H1 (cell line): ENCODE measurements around the gene NBPF10. TPM values are rescaled to one million over a fixed set of nuclear protein-coding genes. Genes with fewer than 3 reads are reported as not detected.
"Not testable (repeated sequence)": the region's sequence is repeated elsewhere in the genome, so short reads cannot be mapped to it uniquely, and the experiment has no call there.

Experiments
- CTCF ChIA-PET: fragments of 300-600 bp; sonication (Branson Sonifier 250); formaldehyde crosslinking; loops from one replicate; lab custom pipeline; 2021; ENCODE audit not compliant: partially characterized antibody; lab: Charles Lee
- POLR2A ChIA-PET: fragments of 300-600 bp; sonication (Branson Sonifier 250); formaldehyde crosslinking; loops from one replicate; lab custom pipeline; 2021; ENCODE audit warnings: inconsistent platforms; ENCODE audit not compliant: partially characterized antibody; lab: Charles Lee
- DNase-seq, 2 experiments: peaks; one replicate each; pipeline versions ENCODE4 v3.0.0 to v3.0.0-alpha.2; 2010 to 2022; ENCODE audit warnings: low spot score in 2 of 2, low read depth in 1 of 2, mixed read lengths in 1 of 2
- FAIRE-seq: peaks from 2 replicates; lab custom pipeline; 2011; peaks lifted over from hg19 to GRCh38; lab: Jason Lieb, UNC
- H2AFZ ChIP-seq: 2 replicates; pipeline ENCODE4 v1.8.1; 2012; ENCODE audit warnings: low read length, inconsistent platforms
- H2AK5ac ChIP-seq: 2 replicates; pipeline ENCODE4 v1.6.1; 2013; ENCODE audit warnings: low read depth, low read length
- H2BK120ac ChIP-seq: replicated peaks from 2 replicates; pipeline ENCODE3; 2013; ENCODE audit warnings: low read depth, low read length, inconsistent platforms
- H2BK12ac ChIP-seq: 2 replicates; pipeline ENCODE4 v1.6.1; 2013; ENCODE audit warnings: low read depth, low read length
- H2BK15ac ChIP-seq: 2 replicates; pipeline ENCODE4 v1.6.1; 2013; ENCODE audit warnings: low read length
- H2BK20ac ChIP-seq: 2 replicates; pipeline ENCODE4 v1.6.1; 2013; ENCODE audit warnings: low read length
- H2BK5ac ChIP-seq: 2 replicates; pipeline ENCODE4 v1.6.1; 2013; ENCODE audit warnings: low read depth, low read length
- H3K14ac ChIP-seq: 2 replicates; pipeline ENCODE4 v1.6.1; 2013; ENCODE audit warnings: inconsistent platforms; ENCODE audit not compliant: insufficient read length
- H3K18ac ChIP-seq: 2 replicates; pipeline ENCODE4 v1.6.1; 2013; ENCODE audit warnings: low read length; ENCODE audit errors: extremely low read depth
- H3K23ac ChIP-seq: 2 replicates; pipeline ENCODE4 v1.6.1; 2013; ENCODE audit warnings: inconsistent platforms; ENCODE audit not compliant: insufficient read length
- H3K23me2 ChIP-seq: 2 replicates; pipeline ENCODE4 v1.6.1; 2013; ENCODE audit warnings: low read depth, low read length
- H3K27ac ChIP-seq: 2 replicates; pipeline ENCODE4 v1.6.1; 2011; ENCODE audit warnings: low read depth, low read length, inconsistent platforms
- H3K27me3 ChIP-seq, 4 experiments: replicated peaks in 1 of 4; 1 replicate in 1 of 4; 2 replicates in 3 of 4; pipeline versions ENCODE4 v1.6.1 to v1.8.1; 2011 to 2013; ENCODE audit warnings: low read length in 3 of 4, mild to moderate bottlenecking in 3 of 4, inconsistent platforms in 2 of 4, mixed read lengths in 2 of 4, moderate library complexity in 1 of 4; ENCODE audit not compliant: control insufficient read depth in 3 of 4, insufficient read depth in 3 of 4; ENCODE audit errors: extremely low read depth in 1 of 4
- H3K36me3 ChIP-seq, 4 experiments: 2 replicates each; pipeline versions ENCODE4 v1.6.1 to v1.8.1; 2011 to 2013; ENCODE audit warnings: mild to moderate bottlenecking in 4 of 4, low read length in 3 of 4, moderate library complexity in 2 of 4, control low read depth in 1 of 4, inconsistent platforms in 1 of 4; ENCODE audit not compliant: insufficient read depth in 4 of 4, control insufficient read depth in 2 of 4
- H3K4ac ChIP-seq: replicated peaks from 2 replicates; pipeline ENCODE3; 2013; ENCODE audit warnings: low read length, low read depth, mixed read lengths, inconsistent platforms; ENCODE audit not compliant: insufficient read length
- H3K4me1 ChIP-seq, 4 experiments: replicated peaks in 1 of 4; 1 replicate in 1 of 4; 2 replicates in 3 of 4; pipeline versions ENCODE4 v1.6.1 to v1.8.1; 2011 to 2013; ENCODE audit warnings: low read length in 3 of 4, inconsistent platforms in 2 of 4, mixed read lengths in 1 of 4; ENCODE audit not compliant: insufficient read depth in 4 of 4, control insufficient read depth in 3 of 4
- H3K4me2 ChIP-seq, 2 experiments: 2 replicates each; pipeline versions ENCODE4 v1.6.1 to v1.8.1; 2011 to 2013; ENCODE audit warnings: low read depth in 2 of 2, low read length in 2 of 2, control low read depth in 1 of 2, inconsistent platforms in 1 of 2, mild to moderate bottlenecking in 1 of 2; ENCODE audit not compliant: insufficient read depth in 1 of 2
- H3K4me3 ChIP-seq, 4 experiments: fragments of 200-600, 300-600 bp in 1 of 4; sonication (generic), shearing (Covaris generic), sonication (Bioruptor Twin) in 1 of 4; 2 replicates each; pipeline versions ENCODE4 v1.5.1 to v1.8.1; 2011 to 2016; ENCODE audit warnings: low read length in 4 of 4, low read depth in 3 of 4, control low read depth in 2 of 4, inconsistent platforms in 2 of 4, mild to moderate bottlenecking in 2 of 4, mixed read lengths in 1 of 4, moderate library complexity in 1 of 4; ENCODE audit not compliant: insufficient read depth in 2 of 4; ENCODE audit errors: extremely low read depth in 1 of 4
- H3K56ac ChIP-seq: replicated peaks from 2 replicates; pipeline ENCODE3; 2013; ENCODE audit warnings: low read depth, mild to moderate bottlenecking, mixed read lengths, low read length, inconsistent platforms; ENCODE audit not compliant: insufficient read length
- H3K79me1 ChIP-seq: 2 replicates; pipeline ENCODE4 v1.6.1; 2013; ENCODE audit warnings: low read depth, low read length, control low read depth
- H3K79me2 ChIP-seq, 2 experiments: 2 replicates each; pipeline versions ENCODE4 v1.6.1 to v1.8.1; 2012 to 2013; ENCODE audit warnings: low read length in 2 of 2, mild to moderate bottlenecking in 2 of 2, inconsistent platforms in 1 of 2; ENCODE audit not compliant: insufficient read depth in 2 of 2, control insufficient read depth in 1 of 2
- H3K9ac ChIP-seq, 4 experiments: replicated peaks in 1 of 4; 1 replicate in 1 of 4; 2 replicates in 3 of 4; pipeline versions ENCODE4 v1.6.1 to v1.8.1; 2011 to 2013; ENCODE audit warnings: low read depth in 3 of 4, low read length in 3 of 4, control low read depth in 2 of 4, mild to moderate bottlenecking in 2 of 4, moderate library complexity in 2 of 4, inconsistent platforms in 1 of 4; ENCODE audit errors: extremely low read depth in 1 of 4
- H3K9me3 ChIP-seq, 2 experiments: 2 replicates each; pipeline versions ENCODE4 v1.6.1 to v1.8.1; 2012 to 2013; ENCODE audit warnings: mild to moderate bottlenecking in 2 of 2, moderate library complexity in 2 of 2, control low read depth in 1 of 2, inconsistent platforms in 1 of 2, low read depth in 1 of 2, low read length in 1 of 2, mixed read lengths in 1 of 2; ENCODE audit not compliant: insufficient read depth in 2 of 2
- H4K20me1 ChIP-seq, 2 experiments: replicated peaks in 1 of 2; 2 replicates each; pipeline versions ENCODE3 to v1.8.1; 2011 to 2013; ENCODE audit warnings: inconsistent platforms in 2 of 2, low read length in 2 of 2, mild to moderate bottlenecking in 1 of 2; ENCODE audit not compliant: insufficient read depth in 2 of 2, control insufficient read depth in 1 of 2
- H4K5ac ChIP-seq: 2 replicates; pipeline ENCODE4 v1.6.1; 2013; ENCODE audit warnings: low read length, low read depth, mixed read lengths, inconsistent platforms; ENCODE audit not compliant: insufficient read length
- H4K8ac ChIP-seq: 2 replicates; pipeline ENCODE4 v1.8.0; 2013; ENCODE audit warnings: mild to moderate bottlenecking, moderate library complexity, low read length, inconsistent platforms; ENCODE audit not compliant: insufficient read depth; ENCODE audit errors: extremely low read depth
- H4K91ac ChIP-seq: replicated peaks from 2 replicates; pipeline ENCODE3; 2013; ENCODE audit warnings: low read length, mixed read lengths, inconsistent platforms; ENCODE audit not compliant: insufficient read length
- WGBS, 2 experiments: shearing (Covaris generic) in 1 of 2; methylation state at CpG; one replicate each; pipeline versions ENCODE4 v1.1.6 to v1.1.7; 2013 to 2015; ENCODE audit warnings: low lambda C conversion rate in 2 of 2, mixed read lengths in 2 of 2, inconsistent platforms in 1 of 2, low coverage in 1 of 2, missing lambda C conversion rate in 1 of 2; ENCODE audit not compliant: insufficient replicate concordance in 2 of 2, insufficient coverage in 1 of 2, insufficient read length in 1 of 2; ENCODE audit errors: extremely low coverage in 1 of 2, missing lambda C conversion rate in 1 of 2; 5-methylcytosine and 5-hydroxymethylcytosine counted together
- polyA plus RNA-seq, 7 experiments: library from polyadenylated mRNA; depleted of rRNA in 3 of 7; stranded (reverse) in 5 of 7; unstranded in 2 of 7; fragments of >200 nt in 5 of 7; fragments of 200-250 nt in 2 of 7; gene quantifications; 1 replicate in 5 of 7; 2 replicates in 1 of 7; 4 replicates in 1 of 7; pipeline versions ENCODE4 v1.2.1 to v1.2.3, GENCODE V29; 2011 to 2013; ENCODE audit warnings: missing spikeins in 2 of 7, mixed read lengths in 2 of 7
- total RNA-seq: library from RNA; stranded (reverse); fragmentation: NEBNext Ultra II Directional; extraction: Animal tissue kit (Norgen Biotek cat#: 25700); gene quantifications from 2 replicates; pipeline ENCODE4 v1.2.1, GENCODE V29; 2021

NBPF10 gene
- total and polyA plus RNA-seq, 2 of the 8 experiments (the other 6 are each of a cell fraction or from before 2014, with no cell fraction given): 0.20 to 0.39 TPM

GRCh38 chr1:146174531-146174930 lies 29.9 kb upstream of the NBPF10 start:
- H2BK15ac ChIP-seq, H3K79me1 ChIP-seq, H3K4me1 ChIP-seq, CTCF ChIA-PET, H3K79me2 ChIP-seq, H2BK120ac ChIP-seq, H4K8ac ChIP-seq, H4K5ac ChIP-seq, FAIRE-seq, H3K36me3 ChIP-seq, H2AFZ ChIP-seq, H2BK20ac ChIP-seq, H2BK12ac ChIP-seq, H4K20me1 ChIP-seq, H3K9ac ChIP-seq, H4K91ac ChIP-seq, H3K18ac ChIP-seq, H3K23ac ChIP-seq, H3K23me2 ChIP-seq, POLR2A ChIA-PET, H3K56ac ChIP-seq, H3K9me3 ChIP-seq, H3K4me3 ChIP-seq, H3K4me2 ChIP-seq, H2BK5ac ChIP-seq, DNase-seq, H3K27me3 ChIP-seq, H2AK5ac ChIP-seq, H3K27ac ChIP-seq, H3K4ac ChIP-seq, H3K14ac ChIP-seq: not testable (repeated sequence)
- no CpG with 5 or more reads among the region's 5 CpGs for WGBS, 2 experiments

DNA sequence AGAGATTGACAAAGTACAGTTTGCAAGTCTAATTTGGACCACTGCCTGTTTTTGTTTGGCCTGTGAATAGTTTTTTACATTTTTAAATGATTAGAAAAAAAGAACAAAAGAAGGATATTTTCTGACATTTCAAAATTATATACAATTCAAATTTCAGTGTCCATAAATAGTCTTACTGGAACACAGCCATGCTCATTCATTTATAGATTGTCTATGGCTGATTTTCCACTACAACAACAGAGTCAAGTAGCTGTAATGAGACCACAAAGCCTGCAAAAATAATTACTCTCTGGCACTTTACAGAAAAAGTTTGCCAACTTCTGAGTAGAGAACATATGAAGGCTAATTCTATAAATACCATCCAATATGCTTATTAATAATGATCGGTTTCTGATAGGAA lies 23.1 kb upstream of the NBPF10 start:
- H3K79me2 ChIP-seq, H4K20me1 ChIP-seq, H3K9me3 ChIP-seq, H4K91ac ChIP-seq, H3K4ac ChIP-seq, H2AK5ac ChIP-seq, H2BK120ac ChIP-seq, H3K23ac ChIP-seq, H2BK5ac ChIP-seq, H4K8ac ChIP-seq, H3K79me1 ChIP-seq, H3K23me2 ChIP-seq, H3K4me3 ChIP-seq, H3K27ac ChIP-seq, POLR2A ChIA-PET, H2AFZ ChIP-seq, H3K18ac ChIP-seq, H2BK20ac ChIP-seq, H3K14ac ChIP-seq, H3K4me2 ChIP-seq, DNase-seq, H2BK15ac ChIP-seq, H3K36me3 ChIP-seq, H3K9ac ChIP-seq, H3K27me3 ChIP-seq, H3K56ac ChIP-seq, H2BK12ac ChIP-seq, H4K5ac ChIP-seq, FAIRE-seq, H3K4me1 ChIP-seq, CTCF ChIA-PET: not testable (repeated sequence)
- no CpG with 5 or more reads among the region's 1 CpG for WGBS, 2 experiments
